HepG2 (cell line): Measurements from ENCODE around the gene ZNRD2. TPM values are rescaled to one million over a fixed set of nuclear protein-coding genes. Genes with fewer than 3 reads are reported as not detected.
A peak's percentile ranks its signal among the peaks of the same experiment; 100 is the strongest.

Source experiments
- CCDC6 ChIP-seq: sonication (generic); formaldehyde crosslinking; IDR thresholded peaks from 2 replicates; pipeline ENCODE4 v1.8.1; 2022; ENCODE audit warnings: mild to moderate bottlenecking, missing genetic modification reagents, moderate library complexity
- CENPBD1 ChIP-seq: sonication (generic); formaldehyde crosslinking; IDR thresholded peaks from 2 replicates; pipeline ENCODE4 v1.8.0; 2022; ENCODE audit warnings: missing genetic modification reagents, low read depth, mild to moderate bottlenecking, borderline replicate concordance
- KAT2B ChIP-seq: fragments of 150-350 bp; IDR thresholded peaks from 2 replicates; pipeline ENCODE4 v1.6.1; 2014; ENCODE audit warnings: low read depth, low read length, borderline replicate concordance
- PHF21A ChIP-seq: sonication (generic); formaldehyde crosslinking; IDR thresholded peaks from 2 replicates; pipeline ENCODE4 v1.5.0; 2020; ENCODE audit warnings: mild to moderate bottlenecking, missing genetic modification reagents
- PLRG1 ChIP-seq: fragments of 450-650 bp; conservative IDR thresholded peaks from 2 replicates; pipeline ENCODE4 v1.6.1; 2016
- SKIL ChIP-seq: sonication (generic); formaldehyde crosslinking; IDR thresholded peaks from 2 replicates; pipeline ENCODE4 v1.8.0; 2022; ENCODE audit warnings: missing genetic modification reagents, mild to moderate bottlenecking, moderate library complexity, borderline replicate concordance
- STAT5B ChIP-seq: sonication (generic); formaldehyde crosslinking; IDR thresholded peaks from 2 replicates; pipeline ENCODE4 v1.4.0; 2020; ENCODE audit warnings: missing genetic modification reagents
- THAP9 ChIP-seq: sonication (generic); formaldehyde crosslinking; IDR thresholded peaks from 2 replicates; pipeline ENCODE4; 2020; ENCODE audit warnings: missing genetic modification reagents, mild to moderate bottlenecking, borderline replicate concordance
- UBTF ChIP-seq: sonication (generic); formaldehyde crosslinking; IDR thresholded peaks from 2 replicates; pipeline ENCODE4 v1.4.0; 2020; ENCODE audit warnings: mild to moderate bottlenecking, missing genetic modification reagents
- ZBTB4 ChIP-seq: sonication (generic); formaldehyde crosslinking; IDR thresholded peaks from 2 replicates; pipeline ENCODE4 v1.4.0; 2020; ENCODE audit warnings: missing genetic modification reagents, mild to moderate bottlenecking, borderline replicate concordance
- ZC3H4 ChIP-seq: sonication (generic); formaldehyde crosslinking; IDR thresholded peaks from 2 replicates; pipeline ENCODE4 v1.4.0; 2020; ENCODE audit warnings: missing genetic modification reagents, borderline replicate concordance
- ZFP82 ChIP-seq: sonication (generic); formaldehyde crosslinking; IDR thresholded peaks from 2 replicates; pipeline ENCODE4 v1.5.1; 2020; ENCODE audit warnings: mild to moderate bottlenecking, missing genetic modification reagents, borderline replicate concordance
- ZNF180 ChIP-seq: sonication (generic); formaldehyde crosslinking; IDR thresholded peaks from 2 replicates; pipeline ENCODE4 v1.4.0; 2020; ENCODE audit warnings: low read depth, missing genetic modification reagents, borderline replicate concordance
- ZNF354B ChIP-seq: sonication (generic); formaldehyde crosslinking; IDR thresholded peaks from 2 replicates; pipeline ENCODE4 v1.8.0; 2022; ENCODE audit warnings: mild to moderate bottlenecking, missing genetic modification reagents
- ZNF629 ChIP-seq: sonication (generic); formaldehyde crosslinking; conservative IDR thresholded peaks from 2 replicates; pipeline ENCODE4 v1.5.0; 2020; ENCODE audit warnings: missing genetic modification reagents
- polyA plus RNA-seq, 8 experiments: library from polyadenylated mRNA; depleted of rRNA in 3 of 8; stranded (reverse) in 7 of 8; unstranded in 1 of 8; fragments of >200 nt; fragmentation: Illumina TruSeq in 4 of 8; extraction: Trizol in 4 of 8; gene quantifications; 2 replicates each; pipeline versions ENCODE4 v1.2.1 to v1.2.3, GENCODE V29; 2011 to 2016; ENCODE audit warnings: low read depth in 4 of 8, missing spikeins in 1 of 8, mixed read lengths in 1 of 8; ENCODE audit not compliant: insufficient read depth in 1 of 8
- total RNA-seq, 5 experiments: library from RNA; depleted of rRNA; stranded (reverse); fragments of >200 nt; fragmentation: Illumina TruSeq; extraction: Trizol; gene quantifications; 2 replicates each; pipeline ENCODE4 v1.2.3, GENCODE V29; 2016; ENCODE audit warnings: low read depth in 1 of 5

ZNRD2 gene
- total and polyA plus RNA-seq, 2 of the 13 experiments (the other 11 are each of a cell fraction or from before 2014, with no cell fraction given): 29.2 to 34.0 TPM

- TF ChIP-seq CENPBD1 (CRISPR knock-in tag): no peak; the same call in 1 of the 2 replicates
- TF ChIP-seq PHF21A (CRISPR knock-in tag): peak; percentile 84; the same call in 1 of the 2 replicates
- 0 out of 2 replicates have a peak, but pooled peaks have one; percentile 5 for TF ChIP-seq STAT5B (CRISPR knock-in tag)
- TF ChIP-seq ZC3H4 (CRISPR knock-in tag): 0 out of 2 replicates have a peak, but pooled peaks have one; percentile 37
- no peak for TF ChIP-seq ZNF354B (CRISPR knock-in tag)
- TF ChIP-seq CCDC6 (CRISPR knock-in tag): peak; percentile 97
- TF ChIP-seq THAP9 (CRISPR knock-in tag): peak; percentile 96
- TF ChIP-seq KAT2B: no peak
- TF ChIP-seq PLRG1: no peak
- TF ChIP-seq ZNF629 (CRISPR knock-in tag): no peak
- peak; percentile 95 for TF ChIP-seq UBTF (CRISPR knock-in tag)
- peak; percentile 84; the same call in 1 of the 2 replicates for TF ChIP-seq ZBTB4
- TF ChIP-seq ZNF180 (CRISPR knock-in tag): no peak
- TF ChIP-seq ZFP82 (CRISPR knock-in tag): 0 out of 2 replicates have a peak, but pooled peaks have one; percentile 0
- 0 out of 2 replicates have a peak, but pooled peaks have one; percentile 40 for TF ChIP-seq SKIL (CRISPR knock-in tag)
Observed at GRCh38 chr11:65569973-65570918, at the start of gene ZNRD2 (continued).
